Chondrocyte (in vitro differentiated cells): ENCODE measurements around the gene BRCA1. TPM values are rescaled to one million over a fixed set of nuclear protein-coding genes. Genes with fewer than 3 reads are reported as not detected.
"Not testable (repeated sequence)": the region's sequence is repeated elsewhere in the genome, so short reads cannot be mapped to it uniquely, and the experiment has no call there.

Source experiments
- DNase-seq: peaks from one replicate; pipeline ENCODE4 v3.0.0; 2021; ENCODE audit warnings: mixed read lengths, low spot score
- H3K27ac Mint-ChIP-seq: one replicate; pipeline ENCODE4 v1.8.0; 2021; ENCODE audit warnings: mild to moderate bottlenecking, moderate library complexity, mixed read lengths; ENCODE audit not compliant: unreplicated experiment
- H3K27me3 Mint-ChIP-seq: 2 replicates; pipeline ENCODE4 v1.8.0; 2021; ENCODE audit warnings: low read depth, mixed read lengths
- H3K36me3 Mint-ChIP-seq: 2 replicates; pipeline ENCODE4 v1.8.0; 2021; ENCODE audit warnings: low read depth, mixed read lengths
- H3K4me1 Mint-ChIP-seq: 2 replicates; pipeline ENCODE4 v1.8.0; 2021; ENCODE audit warnings: low read depth, mild to moderate bottlenecking, mixed read lengths
- H3K4me3 Mint-ChIP-seq: one replicate; pipeline ENCODE4 v1.8.0; 2021; ENCODE audit warnings: mild to moderate bottlenecking, moderate library complexity, mixed read lengths; ENCODE audit not compliant: unreplicated experiment
- H3K9me3 Mint-ChIP-seq: 2 replicates; pipeline ENCODE4 v1.8.0; 2021; ENCODE audit warnings: low read depth, mixed read lengths
- total RNA-seq: library from RNA; stranded (reverse); gene quantifications from 3 replicates; pipeline ENCODE4 v1.2.1, GENCODE V29; 2021
- TF ChIP-seq, protein P1 (sequence below): fragments of 200-600 bp; sonication (generic); IDR thresholded peaks from 2 replicates; pipeline ENCODE4 v1.5.0; 2021; ENCODE audit warnings: antibody characterized with exemption, mild to moderate bottlenecking, moderate library complexity

BRCA1 gene
- total RNA-seq, 1 donor from 2014 or later = 4.8 TPM

DNA sequence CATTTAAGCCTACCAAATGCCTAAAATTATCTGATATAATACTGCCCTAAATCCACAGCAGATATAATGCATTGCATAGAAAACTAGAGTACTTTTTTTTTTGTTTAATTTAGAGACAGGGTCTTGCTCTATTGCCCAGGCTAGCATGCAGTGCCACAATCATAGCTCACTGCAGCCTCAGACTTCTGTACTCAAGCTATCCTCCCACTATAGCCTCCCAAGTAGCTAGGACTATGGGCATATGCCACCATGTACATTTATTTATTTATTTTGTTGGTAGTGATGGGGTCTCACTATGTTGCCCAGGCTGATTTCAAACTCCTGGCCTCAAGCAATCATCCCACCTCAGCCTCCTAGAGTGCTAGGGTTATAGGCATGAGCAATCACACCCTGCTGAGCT lies 20.0 kb downstream of the BRCA1 start:
- TF ChIP-seq, protein P1, sequence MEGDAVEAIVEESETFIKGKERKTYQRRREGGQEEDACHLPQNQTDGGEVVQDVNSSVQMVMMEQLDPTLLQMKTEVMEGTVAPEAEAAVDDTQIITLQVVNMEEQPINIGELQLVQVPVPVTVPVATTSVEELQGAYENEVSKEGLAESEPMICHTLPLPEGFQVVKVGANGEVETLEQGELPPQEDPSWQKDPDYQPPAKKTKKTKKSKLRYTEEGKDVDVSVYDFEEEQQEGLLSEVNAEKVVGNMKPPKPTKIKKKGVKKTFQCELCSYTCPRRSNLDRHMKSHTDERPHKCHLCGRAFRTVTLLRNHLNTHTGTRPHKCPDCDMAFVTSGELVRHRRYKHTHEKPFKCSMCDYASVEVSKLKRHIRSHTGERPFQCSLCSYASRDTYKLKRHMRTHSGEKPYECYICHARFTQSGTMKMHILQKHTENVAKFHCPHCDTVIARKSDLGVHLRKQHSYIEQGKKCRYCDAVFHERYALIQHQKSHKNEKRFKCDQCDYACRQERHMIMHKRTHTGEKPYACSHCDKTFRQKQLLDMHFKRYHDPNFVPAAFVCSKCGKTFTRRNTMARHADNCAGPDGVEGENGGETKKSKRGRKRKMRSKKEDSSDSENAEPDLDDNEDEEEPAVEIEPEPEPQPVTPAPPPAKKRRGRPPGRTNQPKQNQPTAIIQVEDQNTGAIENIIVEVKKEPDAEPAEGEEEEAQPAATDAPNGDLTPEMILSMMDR = no peak
- Mint-ChIP-seq H3K27me3 (no peaks in the 10 kb centered on the region), H3K36me3 (peaks cover 1% of the 10 kb centered on the region), H3K4me3 (no peak overlapping the region), H3K9me3 (no peaks in the 10 kb centered on the region), H3K27ac (no peak overlapping the region), H3K4me1 (no peaks in the 10 kb centered on the region)
- no peak for DNase-seq

- Mint-ChIP-seq H3K36me3 (peaks cover 1% of the 10 kb centered on the region), H3K4me3 (no peak overlapping the region), H3K9me3 (no peaks in the 10 kb centered on the region), H3K27me3 (no peaks in the 10 kb centered on the region), H3K4me1 (no peaks in the 10 kb centered on the region), H3K27ac (no peak overlapping the region)
- TF ChIP-seq, protein P1 = no peak
- DNase-seq = no peak
Observed at GRCh38 chr17:43104665-43105064, 20.5 kb downstream of the BRCA1 start.

- not testable (repeated sequence) for H3K27ac Mint-ChIP-seq, H3K4me3 Mint-ChIP-seq, H3K9me3 Mint-ChIP-seq, H3K27me3 Mint-ChIP-seq, DNase-seq, H3K36me3 Mint-ChIP-seq
- peaks cover 14% of the 10 kb centered on the region for H3K4me1 Mint-ChIP-seq
Observed at GRCh38 chr17:43095364-43095763, 29.8 kb downstream of the BRCA1 start.

GRCh38 chr17:43094129-43094835 lies 30.9 kb downstream of the BRCA1 start:
- Mint-ChIP-seq H3K4me3 (no peak overlapping the region), H3K9me3 (no peaks in the 10 kb centered on the region), H3K27me3 (no peaks in the 10 kb centered on the region), H3K36me3 (peaks cover 4% of the 10 kb centered on the region), H3K27ac (no peak overlapping the region), H3K4me1 (peaks cover 14% of the 10 kb centered on the region)
- no peak for DNase-seq
- TF ChIP-seq, protein P1 = no peak

- H3K27ac Mint-ChIP-seq = peak overlapping the region; percentile 0
- no peaks in the 10 kb centered on the region for H3K9me3 Mint-ChIP-seq
- DNase-seq = no peak
- H3K4me3 Mint-ChIP-seq = no peak overlapping the region
- no peaks in the 10 kb centered on the region for H3K27me3 Mint-ChIP-seq
- peaks cover 4% of the 10 kb centered on the region for H3K36me3 Mint-ChIP-seq
- TF ChIP-seq, protein P1 = no peak
- H3K4me1 Mint-ChIP-seq = peaks cover 14% of the 10 kb centered on the region
Observed at GRCh38 chr17:43092901-43093300, 32.3 kb downstream of the BRCA1 start.

DNA sequence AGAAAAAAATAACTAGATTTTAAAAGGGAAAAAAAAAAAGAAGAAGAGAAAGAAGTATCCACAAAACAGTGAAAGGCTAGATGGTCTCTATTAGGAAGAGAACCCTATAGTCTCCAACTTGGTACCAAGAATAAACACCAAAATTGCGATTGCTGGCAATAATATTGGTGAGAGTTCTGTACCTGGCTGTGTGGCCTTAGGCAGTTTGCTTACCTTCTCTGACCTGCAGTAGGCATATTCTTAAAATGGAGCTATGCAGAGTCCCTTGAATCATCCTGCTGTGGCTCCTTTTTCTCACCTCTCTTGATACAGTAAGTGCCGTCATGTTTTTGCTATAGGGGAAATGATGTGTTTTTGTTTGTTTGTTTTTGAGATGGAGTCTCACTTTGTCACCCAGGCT lies 35.1 kb downstream of the BRCA1 start:
- TF ChIP-seq, protein P1 = no peak
- no peak overlapping the region for H3K4me3 Mint-ChIP-seq
- no peaks in the 10 kb centered on the region for H3K27me3 Mint-ChIP-seq
- no peaks in the 10 kb centered on the region for H3K36me3 Mint-ChIP-seq
- DNase-seq = no peak
- H3K9me3 Mint-ChIP-seq = no peaks in the 10 kb centered on the region
- no peak overlapping the region for H3K27ac Mint-ChIP-seq
- peaks cover 14% of the 10 kb centered on the region for H3K4me1 Mint-ChIP-seq
